ENCODE data around the gene AAK1.

Gene AAK1

GRCh38 chr2:69535817-69536241, 107.7 kb downstream of the AAK1 start:
- DNase-seq (ENCODE audit: low spot score): no peak

GRCh38 chr2:69531186-69531585, 112.4 kb downstream of the AAK1 start:
- DNase-seq (ENCODE audit: low spot score): no peak

- no peak for DNase-seq (ENCODE audit: low spot score)
Measured at GRCh38 chr2:69529480-69529879, 114.1 kb downstream of the AAK1 start.

- no peak for DNase-seq (ENCODE audit: low spot score)
Measured at GRCh38 chr2:69525261-69525660, 118.3 kb downstream of the AAK1 start.

GRCh38 chr2:69524799-69525198, 118.7 kb downstream of the AAK1 start:
- no peak for DNase-seq (ENCODE audit: low spot score)

- DNase-seq (ENCODE audit: low spot score): no peak
Measured at GRCh38 chr2:69521747-69522146, 121.8 kb downstream of the AAK1 start.

GRCh38 chr2:69518841-69519240, 124.7 kb downstream of the AAK1 start:
- no peak for DNase-seq (ENCODE audit: low spot score)

GRCh38 chr2:69517410-69517809, 126.1 kb downstream of the AAK1 start:
- DNase-seq (ENCODE audit: low spot score): no peak

- DNase-seq (ENCODE audit: low spot score): no peak
Measured at GRCh38 chr2:69514819-69515218, 128.7 kb downstream of the AAK1 start.

- DNase-seq (ENCODE audit: low spot score): no peak
Measured at GRCh38 chr2:69514406-69514805, 129.1 kb downstream of the AAK1 start.

GRCh38 chr2:69512446-69512845, 131.1 kb downstream of the AAK1 start:
- DNase-seq (ENCODE audit: low spot score): no peak

- DNase-seq (ENCODE audit: low spot score): no peak
Measured at GRCh38 chr2:69510204-69510603, 133.3 kb downstream of the AAK1 start.

- DNase-seq (ENCODE audit: low spot score): no peak
Measured at GRCh38 chr2:69509750-69510140, 133.8 kb downstream of the AAK1 start.

- DNase-seq (ENCODE audit: low spot score): no peak
Measured at GRCh38 chr2:69509011-69509749, 134.4 kb downstream of the AAK1 start.

GRCh38 chr2:69505710-69506109, 137.8 kb downstream of the AAK1 start:
- DNase-seq (ENCODE audit: low spot score): no peak

- DNase-seq (ENCODE audit: low spot score): no peak
Measured at GRCh38 chr2:69501301-69501700, 142.2 kb downstream of the AAK1 start.

- peak; percentile 21 for DNase-seq (ENCODE audit: low spot score)
Measured at GRCh38 chr2:69499966-69500365, 143.6 kb downstream of the AAK1 start.

GRCh38 chr2:69499242-69499641, 144.3 kb downstream of the AAK1 start:
- DNase-seq (ENCODE audit: low spot score): no peak

GRCh38 chr2:69495861-69496260, 147.7 kb downstream of the AAK1 start:
- no peak for DNase-seq (ENCODE audit: low spot score)

GRCh38 chr2:69495008-69495407, 148.5 kb downstream of the AAK1 start:
- DNase-seq (ENCODE audit: low spot score): no peak

- DNase-seq (ENCODE audit: low spot score): no peak
Measured at GRCh38 chr2:69494126-69494525, 149.4 kb downstream of the AAK1 start.

- DNase-seq (ENCODE audit: low spot score): no peak
Measured at GRCh38 chr2:69493268-69493667, 150.3 kb downstream of the AAK1 start.

GRCh38 chr2:69491864-69492263, 151.7 kb downstream of the AAK1 start:
- no peak for DNase-seq (ENCODE audit: low spot score)

GRCh38 chr2:69490486-69490885, 153.1 kb downstream of the AAK1 start:
- no peak for DNase-seq (ENCODE audit: low spot score)
